Left lung (tissue), 10 donors: ENCODE results near the gene ACTG1. TPM values are rescaled to one million over a fixed set of nuclear protein-coding genes. Genes with fewer than 3 reads are reported as not detected.

Source experiments
- ATAC-seq: fragments of 200-7000 bp; cut with Tn5 transposase; one replicate; pipeline ENCODE4 v1.9.1; 2020; ENCODE audit warnings: moderate library complexity
- DNase-seq, 4 donors: peaks; one replicate each; pipeline ENCODE4 v3.0.0-alpha.2; 2013 to 2020
- H3K27ac ChIP-seq, 2 donors: fragments of 200-600 bp; sonication (generic) in 1 of 2; one replicate each; pipeline versions ENCODE4 v1.5.0 to v1.8.0; 2020 to 2021
- H3K27me3 ChIP-seq, 2 donors: fragments of 200-600 bp; sonication (generic) in 1 of 2; one replicate each; pipeline versions ENCODE4 v1.5.0 to v1.8.0; 2020 to 2021
- H3K36me3 ChIP-seq, 2 donors: fragments of 200-600 bp; sonication (generic) in 1 of 2; one replicate each; pipeline versions ENCODE4 v1.5.0 to v1.8.0; 2020 to 2021
- H3K4me1 ChIP-seq, 2 donors: fragments of 200-600 bp; one replicate each; pipeline ENCODE4 v1.8.0; 2021
- H3K4me3 ChIP-seq, 2 donors: fragments of 200-600 bp; sonication (generic) in 1 of 2; one replicate each; pipeline versions ENCODE4 v1.5.0 to v1.8.0; 2020 to 2021; ENCODE audit warnings: mild to moderate bottlenecking in 1 of 2
- H3K9me3 ChIP-seq, 2 donors: fragments of 200-600 bp; sonication (generic) in 1 of 2; one replicate each; pipeline versions ENCODE4 v1.5.0 to v1.8.0; 2020 to 2021
- CTCF ChIP-seq, 2 donors: fragments of 200-600 bp; sonication (generic) in 1 of 2; IDR thresholded peaks; one replicate each; pipeline versions ENCODE4 v1.5.0 to v1.8.0; 2021; ENCODE audit warnings: antibody characterized with exemption in 2 of 2
- intact Hi-C, 2 donors: fragments of 100-400 bp; cut with DNase I; formaldehyde crosslinking; loops; one replicate each; pipeline versions ENCODE4 v1.11.2 to v1.14.2; 2022
- polyA plus RNA-seq, 6 donors: library from polyadenylated mRNA; unstranded; fragments of 120-200 nt; gene quantifications; one replicate each; pipeline ENCODE4 v1.2.1, GENCODE V29; 2013; ENCODE audit not compliant: insufficient read length in 6 of 6
- total RNA-seq, 2 donors: library from RNA; stranded (reverse); fragmentation: NEBNext Ultra II Directional; extraction: Animal tissue kit (Norgen Biotek cat#: 25700); gene quantifications; one replicate each; pipeline ENCODE4 v1.2.1, GENCODE V29; 2021
- donor health status: DM: no; HTN: yes; CAD: no.
- donor health status: DM: no; HTN: no; CAD: no.

Gene ACTG1
- total and polyA plus RNA-seq, 8 donors = 2,385 to 3,414 (median 2,872) TPM

- peaks cover 6 to 19% of the 10 kb centered on the region in 2 donors for H3K4me1 ChIP-seq
- no peak overlapping the region for H3K27ac ChIP-seq
- H3K27me3 ChIP-seq = peaks cover 3 to 41% of the 10 kb centered on the region in 2 donors
- ATAC-seq (no peak), DNase-seq (peak in 1 of 4 donors; percentile 52)
- H3K4me3 ChIP-seq = no peak overlapping the region
- peaks cover 0 to 64% of the 10 kb centered on the region in 2 donors for H3K36me3 ChIP-seq
- no peak for TF ChIP-seq CTCF (IDR thresholded peaks at IDR 0.05)
- intact Hi-C loops = no loop called here
- H3K9me3 ChIP-seq = no peaks in the 10 kb centered on the region
Measured at GRCh38 chr17:81539571-81539900, 26.9 kb upstream of the ACTG1 start.

- Histone ChIP-seq H3K9me3 (no peaks in the 10 kb centered on the region), H3K27me3 (peaks cover 3 to 48% of the 10 kb centered on the region in 2 donors), H3K4me3 (no peak overlapping the region), H3K4me1 (peaks cover 6 to 19% of the 10 kb centered on the region in 2 donors), H3K27ac (no peak overlapping the region), H3K36me3 (peaks cover 0 to 58% of the 10 kb centered on the region in 2 donors)
- DNase-seq (peak in 1 of 4 donors; percentile 50), ATAC-seq (no peak)
- intact Hi-C loops = no loop called here
- no peak for TF ChIP-seq CTCF (IDR thresholded peaks at IDR 0.05)
Measured at GRCh38 chr17:81538651-81539570, 26.3 kb upstream of the ACTG1 start.

GRCh38 chr17:81537856-81538555, 25.4 kb upstream of the ACTG1 start:
- H3K27ac ChIP-seq = no peak overlapping the region
- ATAC-seq (no peak), DNase-seq (peak in 1 of 4 donors; percentile 59)
- TF ChIP-seq CTCF (IDR thresholded peaks at IDR 0.05) = no peak
- H3K9me3 ChIP-seq = no peaks in the 10 kb centered on the region
- peaks cover 3 to 57% of the 10 kb centered on the region in 2 donors for H3K27me3 ChIP-seq
- no peak overlapping the region for H3K4me3 ChIP-seq
- H3K36me3 ChIP-seq = peaks cover 0 to 49% of the 10 kb centered on the region in 2 donors
- intact Hi-C loops = no loop called here
- peaks cover 6 to 19% of the 10 kb centered on the region in 2 donors for H3K4me1 ChIP-seq

GRCh38 chr17:81537343-81537855, 24.8 kb upstream of the ACTG1 start:
- H3K4me3 ChIP-seq = no peak overlapping the region
- H3K27ac ChIP-seq = no peak overlapping the region
- peaks cover 0 to 43% of the 10 kb centered on the region in 2 donors for H3K36me3 ChIP-seq
- no peaks in the 10 kb centered on the region for H3K9me3 ChIP-seq
- peak in 2 of 4 donors; percentile 56 to 80 for DNase-seq
- ATAC-seq = peak; percentile 68
- peaks cover 3 to 59% of the 10 kb centered on the region in 2 donors for H3K27me3 ChIP-seq
- intact Hi-C loops = no loop called here
- TF ChIP-seq CTCF (IDR thresholded peaks at IDR 0.05) = peak; percentile 37 to 65
- H3K4me1 ChIP-seq = peaks cover 6 to 19% of the 10 kb centered on the region in 2 donors
